ENCODE results near the gene MATR3. TPM values are rescaled to one million over a fixed set of nuclear protein-coding genes. Genes with fewer than 3 reads are reported as not detected.
"Not testable (repeated sequence)": the region's sequence is repeated elsewhere in the genome, so short reads cannot be mapped to it uniquely, and the experiment has no call there.

MATR3 gene
- total RNA-seq, 4 donors from 2014 or later = 103 to 185 (median 147) TPM

DNA sequence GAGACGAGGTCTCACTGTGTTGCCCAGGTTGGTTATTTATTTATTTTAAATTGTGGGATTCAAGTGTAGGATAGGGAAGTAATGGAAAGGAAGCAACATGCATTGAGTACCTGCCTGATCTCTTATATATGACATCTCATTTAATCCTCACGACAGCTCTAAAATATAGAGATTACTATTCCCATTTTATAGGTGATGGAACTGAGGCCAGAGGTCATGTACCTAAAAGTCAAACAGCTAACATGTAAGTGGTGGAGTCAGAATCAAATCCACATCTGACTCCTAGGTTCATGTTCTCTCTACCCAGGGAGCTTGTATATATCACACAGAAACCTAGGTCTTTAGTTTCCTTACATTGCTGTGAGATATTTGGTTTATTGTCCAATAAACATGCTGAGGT, 26.1 kb upstream of the MATR3 start:
- intact Hi-C loops (cut with DNase I) = loop anchor here (10.0 kb wide), 1 partner anchor 623 kb away; no protein-coding TSS in a partner anchor

DNA sequence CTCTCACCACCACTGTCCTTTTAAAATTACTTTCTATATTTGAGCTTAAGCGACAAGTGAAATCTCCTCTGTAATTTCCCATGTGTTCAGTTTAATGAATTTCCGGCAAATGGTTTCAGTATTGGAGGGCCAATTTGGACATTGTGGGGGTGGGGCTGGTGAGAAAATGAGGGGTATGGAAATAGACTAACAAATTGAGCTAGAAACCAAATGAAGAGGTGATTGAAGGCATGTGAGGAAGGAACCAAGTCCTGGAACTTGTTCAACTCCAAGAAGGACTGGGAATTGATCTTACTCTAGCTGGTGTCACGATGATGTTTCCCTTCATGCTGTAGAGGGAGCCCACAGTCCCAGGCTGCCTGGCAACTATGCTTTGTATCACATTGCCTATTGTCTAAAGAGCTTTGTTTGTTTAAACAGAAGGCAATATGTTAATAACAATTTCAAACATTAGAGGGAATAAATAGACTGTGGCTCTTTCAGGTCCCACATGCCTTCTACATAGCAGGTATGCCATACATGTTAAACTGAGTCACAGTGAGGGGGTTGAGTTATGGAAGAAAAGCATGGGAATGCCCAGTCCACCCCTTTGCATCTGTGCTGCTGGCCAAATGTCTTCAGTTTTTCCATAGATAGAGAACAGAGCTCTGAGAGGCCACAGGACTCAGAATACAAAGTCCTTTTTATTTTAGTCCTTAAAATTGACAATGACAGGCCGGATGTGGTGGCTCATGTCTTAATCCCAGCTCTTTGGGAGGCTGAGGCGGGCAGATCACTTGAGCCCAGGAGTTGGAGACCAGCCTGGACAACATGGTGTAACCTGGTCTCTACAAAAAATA, 25.0 kb upstream of the MATR3 start:
- Histone ChIP-seq H3K4me1 (peaks cover 15 to 45% (median 23%) of the 10 kb centered on the region in 3 donors), H3K36me3 (no peaks in the 10 kb centered on the region), H3K27me3 (no peaks in the 10 kb centered on the region), H3K4me3 (no peak overlapping the region), H3K9me3 (no peaks in the 10 kb centered on the region), H3K27ac (peak overlapping the region in 1 of 4 donors; percentile 23)
- intact Hi-C loops (cut with DNase I) = loop anchor here (10.0 kb wide), 1 partner anchor 624 kb away; no protein-coding TSS in a partner anchor
- no peak for DNase-seq
- no peak for TF ChIP-seq POLR2A (IDR thresholded peaks at IDR 0.05)
- TF ChIP-seq CTCF (IDR thresholded peaks at IDR 0.05) = no peak
- WGBS, 2 donors = 58 to 81% methylated on average over 4 to 5 of the region's 5 CpGs

More for the DNA sequence above, 26.1 kb upstream of the MATR3 start:
- H3K4me3 ChIP-seq = no peak overlapping the region
- H3K4me1 ChIP-seq = peaks cover 4 to 40% (median 14%) of the 10 kb centered on the region in 3 donors
- WGBS, 2 donors = 88 to 90% methylated on average over 2 of the region's 2 CpGs
- no peak for DNase-seq
- H3K27me3 ChIP-seq = no peaks in the 10 kb centered on the region
- no peak for TF ChIP-seq POLR2A (IDR thresholded peaks at IDR 0.05)
- TF ChIP-seq CTCF (IDR thresholded peaks at IDR 0.05) = no peak
- no peaks in the 10 kb centered on the region for H3K9me3 ChIP-seq
- no peak overlapping the region for H3K27ac ChIP-seq
- no peaks in the 10 kb centered on the region for H3K36me3 ChIP-seq

GRCh38 chr5:139270718-139271117, 22.8 kb upstream of the MATR3 start:
- H3K27me3 ChIP-seq; intact Hi-C loops (cut with DNase I); DNase-seq; H3K9me3 ChIP-seq; H3K4me3 ChIP-seq; H3K36me3 ChIP-seq: not testable (repeated sequence)
- Histone ChIP-seq H3K4me1 (peaks cover 16 to 67% (median 37%) of the 10 kb centered on the region in 3 donors), H3K27ac (peak overlapping the region in 3 of 4 donors; percentile 85 to 92 (median 91))
- 60 to 68% methylated on average over 2 of the region's 2 CpGs for WGBS, 2 donors

DNA sequence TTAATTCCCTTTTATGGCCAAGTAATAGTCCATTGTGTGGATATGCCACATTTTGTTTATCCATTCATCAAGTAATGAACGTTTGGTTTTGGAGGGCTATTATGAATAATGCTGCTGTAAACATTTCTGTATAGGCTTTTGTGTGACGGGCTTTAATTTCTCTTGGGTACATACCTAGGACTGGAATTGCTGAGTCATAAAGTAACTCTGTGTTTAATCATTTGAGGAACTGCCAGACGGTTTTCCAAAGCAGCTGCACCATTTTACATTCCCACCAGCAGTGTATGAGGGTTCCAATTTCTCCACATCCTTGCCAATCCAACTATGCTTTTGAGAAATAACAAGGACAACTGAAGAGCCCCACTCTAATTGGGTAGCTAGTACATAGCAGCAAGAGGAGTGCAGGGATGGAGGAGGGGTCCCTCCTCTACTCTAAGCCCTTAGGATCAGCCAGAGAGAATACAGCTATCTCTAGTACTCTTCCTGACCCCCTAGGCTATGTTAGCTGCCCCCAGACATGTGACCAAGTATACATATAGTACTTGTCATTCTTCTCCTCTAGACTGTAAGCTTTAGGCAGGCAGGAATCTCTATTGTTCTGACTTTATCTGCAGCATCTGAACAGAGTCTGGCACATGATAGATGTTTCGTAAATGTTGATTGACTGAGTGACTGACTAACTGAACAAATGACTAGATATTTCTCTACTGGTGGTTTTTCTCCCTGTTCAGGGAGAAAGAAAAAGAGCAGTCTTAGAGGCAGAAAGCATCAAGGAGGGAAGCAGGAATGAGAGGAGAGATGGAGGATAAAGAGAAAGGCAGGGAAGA, 22.1 kb upstream of the MATR3 start:
- no peaks in the 10 kb centered on the region for H3K27me3 ChIP-seq
- peak in 1 of 6 experiments; percentile 10 for TF ChIP-seq CTCF (IDR thresholded peaks at IDR 0.05)
- no peak for TF ChIP-seq POLR2A (IDR thresholded peaks at IDR 0.05)
- 12 to 27% methylated on average over 4 of the region's 4 CpGs for WGBS, 2 donors
- H3K4me3 ChIP-seq = no peak overlapping the region
- peaks cover 22 to 74% (median 43%) of the 10 kb centered on the region in 3 donors for H3K4me1 ChIP-seq
- H3K36me3 ChIP-seq = no peaks in the 10 kb centered on the region
- peak overlapping the region; percentile 8 to 92 (median 88) for H3K27ac ChIP-seq
- no peaks in the 10 kb centered on the region for H3K9me3 ChIP-seq
- intact Hi-C loops (cut with DNase I) = no loop called here
- DNase-seq = no peak

GRCh38 chr5:139272471-139273321, 20.8 kb upstream of the MATR3 start:
- intact Hi-C loops (cut with DNase I) = no loop called here
- WGBS, 2 donors = 36 to 50% methylated on average over 6 of the region's 6 CpGs
- no peak for DNase-seq

More at GRCh38 chr5:139272471-139273321, 20.8 kb upstream of the MATR3 start:
- H3K4me1 ChIP-seq = peaks cover 23 to 86% (median 49%) of the 10 kb centered on the region in 3 donors
- no peak for TF ChIP-seq CTCF (IDR thresholded peaks at IDR 0.05)
- no peak for TF ChIP-seq POLR2A (IDR thresholded peaks at IDR 0.05)
- peak overlapping the region in 3 of 4 donors; percentile 57 to 65 (median 63) for H3K4me3 ChIP-seq
- H3K9me3 ChIP-seq = no peaks in the 10 kb centered on the region
- peaks cover 0 to 6% (median 0%) of the 10 kb centered on the region in 3 donors for H3K36me3 ChIP-seq
- H3K27me3 ChIP-seq = no peaks in the 10 kb centered on the region
- H3K27ac ChIP-seq = peak overlapping the region; percentile 68 to 92 (median 88)
